Glomerular visceral epithelial cell (primary cell): Measurements from ENCODE around the gene FAM78A.
"Not testable (repeated sequence)": the region's sequence is repeated elsewhere in the genome, so short reads cannot be mapped to it uniquely, and the experiment has no call there.

ENCODE experiments used
- DNase-seq: peaks from one replicate; pipeline ENCODE4 v3.0.0-alpha.2; 2016; ENCODE audit errors: extremely low spot score

Gene FAM78A

GRCh38 chr9:131211920-131212319 is 64.4 kb downstream of the FAM78A start:
- DNase-seq, result not testable (repeated sequence)
